LHCN-M2 (cell line): ENCODE data around the gene TMEM220. TPM values are rescaled to one million over a fixed set of nuclear protein-coding genes. Genes with fewer than 3 reads are reported as not detected.
"Not testable (repeated sequence)": the region's sequence is repeated elsewhere in the genome, so short reads cannot be mapped to it uniquely, and the experiment has no call there.

Experiments used
- DNase-seq: peaks from one replicate; pipeline ENCODE4 v3.0.0-alpha.2; 2012; ENCODE audit warnings: low read depth
- total RNA-seq: library from RNA; depleted of rRNA; stranded (reverse); fragments of >200 nt; gene quantifications from 2 replicates; pipeline ENCODE4 v1.2.3, GENCODE V29; 2014

Gene TMEM220
- total RNA-seq, 1 experiment from 2014 or later: 2.4 TPM

DNA sequence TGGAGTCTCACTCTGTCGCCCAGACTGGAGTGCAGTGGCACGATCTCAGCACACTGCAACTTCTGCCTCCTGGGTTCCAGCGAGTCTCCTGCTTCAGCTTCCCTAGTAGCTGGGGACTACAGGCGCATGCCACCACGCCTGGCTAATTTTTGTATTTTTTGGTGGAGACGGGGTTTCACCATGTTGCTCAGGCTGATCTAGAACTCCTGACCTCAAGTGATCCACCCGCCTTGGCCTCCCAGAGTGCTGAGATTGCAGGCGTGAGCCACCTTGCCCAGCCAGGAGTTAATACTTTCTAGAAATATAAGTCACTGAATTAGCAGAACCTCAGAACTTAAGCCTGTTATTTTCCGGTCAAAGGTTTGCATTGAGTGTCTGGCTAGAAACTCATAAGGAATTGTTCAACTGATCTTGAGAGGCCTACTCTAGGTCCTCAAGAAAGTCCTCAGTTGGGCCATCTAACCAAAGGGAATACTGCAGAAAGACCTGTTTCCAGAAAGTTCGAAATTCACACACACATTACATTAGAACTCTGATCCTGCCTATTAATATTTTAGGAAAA lies 1.4 kb downstream of the TMEM220 start:
- no peak for DNase-seq

DNA sequence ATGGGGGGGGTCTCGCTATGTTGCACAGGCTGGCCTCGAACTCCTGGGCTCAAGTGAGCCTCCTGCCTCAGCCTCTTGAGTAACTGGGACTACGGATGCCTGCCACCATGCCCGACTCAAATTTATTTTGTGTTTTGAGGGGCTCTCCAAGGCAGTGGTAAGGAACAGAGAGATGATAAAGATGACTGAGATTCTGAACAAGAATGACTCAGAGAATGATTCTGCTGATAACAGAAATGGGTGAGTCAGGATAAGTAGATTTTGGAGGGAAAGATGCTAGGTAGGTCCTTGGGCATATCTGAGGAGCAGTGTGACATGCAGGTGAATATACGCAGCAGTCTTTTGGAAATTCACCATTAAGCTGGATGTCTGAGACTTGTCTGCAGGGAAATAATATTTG lies 2.6 kb downstream of the TMEM220 start:
- DNase-seq: no peak

DNA sequence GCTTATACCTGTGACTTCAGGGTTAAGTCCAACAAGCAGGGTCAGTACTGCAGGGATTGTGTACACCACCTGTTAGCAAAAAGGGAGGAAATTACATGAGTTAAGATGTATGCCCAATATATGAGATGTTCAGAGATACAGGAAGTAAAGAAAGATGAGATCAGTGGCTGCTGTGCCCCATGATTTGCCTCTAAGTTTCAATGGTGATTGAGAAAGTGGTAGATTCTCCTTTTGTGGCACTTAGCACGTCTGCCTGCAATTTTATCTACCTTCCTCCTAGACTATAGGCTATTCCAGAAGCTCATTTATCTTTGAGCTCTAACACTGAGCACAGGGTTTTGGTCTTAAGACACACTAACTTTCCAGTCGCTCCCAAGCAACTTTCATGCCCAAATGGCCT lies 3.6 kb downstream of the TMEM220 start:
- no peak for DNase-seq

DNA sequence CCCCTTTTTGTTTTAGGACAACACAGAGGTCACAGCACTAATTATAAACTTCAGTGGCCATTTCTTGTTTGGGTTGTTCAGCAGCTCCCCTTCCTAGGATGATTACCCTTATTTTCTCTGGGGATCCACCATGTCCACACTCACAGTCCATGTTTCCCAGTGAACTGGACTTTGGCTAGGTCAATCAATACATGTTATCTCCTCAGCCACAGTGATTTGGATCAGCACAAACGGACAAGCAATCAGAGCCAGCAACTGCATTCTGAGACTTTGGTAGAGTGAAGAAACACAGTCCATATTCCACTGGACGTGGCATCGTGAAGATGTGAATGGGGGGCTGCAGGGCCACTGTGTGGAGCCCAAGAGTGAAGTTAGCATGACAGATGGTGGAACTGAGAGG lies 4.6 kb downstream of the TMEM220 start:
- DNase-seq: no peak

DNA sequence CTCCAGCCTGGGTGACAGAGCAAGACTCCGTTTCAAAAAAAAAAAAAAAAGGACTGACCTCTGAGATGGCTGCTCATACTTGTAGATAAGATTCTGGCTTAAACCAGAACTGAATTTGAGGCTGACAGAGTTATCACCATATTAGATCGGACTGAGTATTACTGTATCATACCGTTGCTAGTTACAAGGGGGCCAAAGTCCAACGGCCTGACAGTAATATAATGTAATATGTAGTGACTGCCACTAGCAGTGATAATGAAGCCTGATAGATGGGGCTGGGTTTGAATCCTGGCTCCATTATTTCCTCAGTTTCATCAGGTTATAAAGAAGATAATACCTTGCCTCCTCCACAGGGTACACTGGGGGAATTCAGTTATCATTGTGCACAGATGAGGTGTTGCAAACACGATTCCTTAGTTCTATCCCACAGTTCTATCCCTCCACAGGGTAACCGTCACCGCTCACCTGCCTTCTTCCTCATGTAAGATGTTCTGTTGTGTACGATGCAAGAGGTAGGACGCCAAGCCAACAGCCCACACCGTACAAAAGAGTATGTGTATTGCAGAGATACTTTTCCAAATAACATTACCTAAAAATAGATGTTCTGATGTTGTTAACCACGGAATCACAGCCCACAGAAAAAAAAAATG lies 5.2 kb downstream of the TMEM220 start:
- DNase-seq: no peak

DNA sequence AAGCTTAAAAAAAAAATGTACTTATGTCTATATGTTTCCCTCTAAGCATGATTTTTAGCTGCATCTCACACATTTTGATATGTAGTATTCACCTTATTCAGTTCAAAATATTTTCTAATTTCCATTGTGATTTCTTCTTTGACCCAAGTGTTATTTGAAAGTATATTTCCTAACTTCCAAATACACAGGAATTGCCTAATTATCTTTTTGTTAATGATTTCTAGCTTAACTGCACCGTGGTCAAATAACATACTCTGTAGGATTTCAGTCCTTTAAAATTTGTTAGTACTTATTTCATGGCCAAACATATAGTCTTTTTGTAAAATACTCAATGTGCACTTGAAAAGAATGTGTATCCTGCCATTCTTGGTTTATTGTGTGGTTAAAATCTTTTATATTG lies 11.3 kb downstream of the TMEM220 start:
- no peak for DNase-seq

DNA sequence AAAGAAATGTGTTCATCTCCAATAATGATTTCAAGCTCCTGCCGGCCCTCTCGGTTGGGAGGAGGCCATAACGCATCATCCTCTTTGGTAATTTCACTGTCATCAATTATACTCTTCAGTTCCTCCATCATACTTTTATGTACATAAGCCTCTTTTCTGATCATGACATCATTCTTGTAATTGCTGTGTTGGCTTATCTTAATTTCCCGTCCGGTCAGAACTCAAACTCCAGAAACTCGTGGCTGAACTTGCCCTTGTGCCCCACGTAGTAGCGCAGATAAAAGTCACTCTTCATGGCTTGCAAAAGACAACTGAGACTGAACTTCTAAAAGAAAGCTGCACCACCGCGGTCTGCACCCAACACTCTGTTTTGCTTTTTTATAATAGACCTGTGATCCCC lies 13.6 kb downstream of the TMEM220 start:
- no peak for DNase-seq

DNA sequence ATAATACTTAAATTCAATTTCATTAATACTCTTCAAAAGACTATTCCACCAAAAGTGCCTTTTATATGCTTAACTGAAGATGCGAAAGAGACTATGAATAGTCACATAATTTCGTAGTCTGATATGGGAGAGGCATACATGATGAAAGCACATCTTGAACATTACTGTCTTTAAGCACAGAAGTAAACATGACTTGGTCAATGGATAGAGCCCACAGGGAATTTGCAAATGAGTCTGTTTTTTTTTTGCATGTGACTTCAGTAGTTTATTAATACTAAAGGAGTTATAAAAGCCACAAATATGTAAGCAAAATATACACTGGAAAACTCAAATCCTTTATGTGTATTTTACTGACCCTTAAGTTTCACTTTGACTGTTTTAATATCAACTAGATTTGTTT lies 16.5 kb downstream of the TMEM220 start:
- DNase-seq: no peak

DNA sequence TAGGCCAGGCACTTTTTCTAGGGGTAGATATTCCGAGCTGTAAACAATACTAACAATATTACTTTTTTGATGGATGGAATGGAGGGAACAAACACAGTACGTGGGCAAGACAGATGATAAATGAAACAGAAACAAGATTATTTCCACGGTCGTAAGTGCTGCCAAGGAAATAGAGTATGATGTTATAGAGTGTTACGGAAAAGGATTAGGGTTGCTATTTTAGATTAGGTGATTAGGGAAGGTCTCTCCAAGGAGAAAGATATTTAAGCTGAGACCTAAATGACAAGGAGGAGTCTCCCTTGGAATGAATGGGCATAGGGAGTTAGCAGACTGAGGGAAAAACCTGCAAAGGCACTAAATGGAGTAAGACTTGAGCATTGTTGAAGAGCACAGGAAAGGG lies 24.1 kb downstream of the TMEM220 start:
- DNase-seq: no peak

DNA sequence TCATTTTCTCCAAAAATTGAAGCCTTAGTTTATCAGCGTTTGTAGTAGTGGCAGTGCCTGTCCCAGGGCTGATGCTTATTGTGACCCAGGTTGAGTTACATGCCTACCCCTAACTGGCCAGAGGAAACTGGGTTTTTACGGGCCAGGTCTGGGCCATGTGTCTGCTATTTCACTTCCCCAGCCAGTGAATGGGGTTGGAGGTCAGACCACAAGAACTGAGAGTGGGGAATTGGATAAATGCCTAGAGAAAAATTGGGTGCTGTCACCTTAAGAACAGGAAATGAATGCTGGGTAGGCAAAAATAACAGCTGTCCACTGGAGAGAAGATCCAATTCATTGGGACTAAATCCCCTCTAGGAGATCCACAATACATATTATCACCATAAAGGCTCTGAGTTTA lies 27.2 kb downstream of the TMEM220 start:
- peak; percentile 78 for DNase-seq

DNA sequence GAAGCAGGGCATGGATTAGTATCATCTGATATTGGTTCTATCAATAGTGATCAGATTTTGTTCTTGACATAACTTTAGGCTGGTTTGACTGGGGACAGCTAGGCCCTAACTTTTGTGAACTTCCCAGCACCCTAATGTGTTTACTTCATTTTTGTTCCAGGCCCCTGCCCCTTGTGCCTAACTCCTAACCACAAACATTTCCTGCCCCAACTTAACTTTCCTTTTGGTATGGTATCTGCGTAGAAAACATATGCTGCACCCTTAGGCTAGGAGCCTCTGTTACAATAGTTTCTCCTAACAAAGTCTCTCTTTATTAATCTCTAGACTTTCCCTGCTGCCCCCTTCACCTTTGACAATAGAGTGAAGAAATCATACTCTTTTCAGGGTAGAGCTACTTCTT lies 30.0 kb downstream of the TMEM220 start:
- DNase-seq: no peak

DNA sequence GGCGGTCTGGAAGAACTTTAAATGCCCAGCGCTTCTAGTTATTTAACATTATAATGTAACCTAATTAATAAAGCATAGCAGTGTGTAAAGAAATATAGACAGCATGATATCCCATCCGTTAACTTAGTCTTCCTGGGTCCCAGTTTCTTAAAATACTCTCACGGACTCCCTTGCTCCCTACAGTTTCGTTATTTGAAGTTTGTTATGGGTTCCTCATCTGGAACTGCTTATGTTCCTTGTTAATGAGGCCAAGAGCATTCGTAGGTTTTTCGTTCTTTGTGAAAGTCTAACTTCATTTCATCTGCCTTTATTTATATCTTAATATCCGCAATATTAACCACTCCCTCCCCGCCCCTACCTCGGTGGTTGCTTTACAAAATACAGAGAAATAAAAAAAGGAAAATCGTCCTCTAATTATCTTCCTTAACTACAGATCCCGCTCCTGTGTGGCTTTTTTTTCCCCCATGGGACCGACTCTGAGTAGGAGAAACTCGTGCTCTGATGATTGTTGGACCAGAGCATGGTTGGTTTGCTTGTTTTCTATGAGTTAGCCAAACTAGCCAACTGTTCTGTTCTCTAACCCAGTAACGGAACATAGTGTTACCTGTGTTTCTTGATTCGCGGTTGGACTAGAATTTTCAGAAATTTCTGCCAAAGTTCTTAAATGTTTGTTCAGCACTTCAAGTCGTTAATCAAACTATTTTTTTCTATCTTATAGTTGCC lies 31.6 kb downstream of the TMEM220 start:
- peak; percentile 52 for DNase-seq

DNA sequence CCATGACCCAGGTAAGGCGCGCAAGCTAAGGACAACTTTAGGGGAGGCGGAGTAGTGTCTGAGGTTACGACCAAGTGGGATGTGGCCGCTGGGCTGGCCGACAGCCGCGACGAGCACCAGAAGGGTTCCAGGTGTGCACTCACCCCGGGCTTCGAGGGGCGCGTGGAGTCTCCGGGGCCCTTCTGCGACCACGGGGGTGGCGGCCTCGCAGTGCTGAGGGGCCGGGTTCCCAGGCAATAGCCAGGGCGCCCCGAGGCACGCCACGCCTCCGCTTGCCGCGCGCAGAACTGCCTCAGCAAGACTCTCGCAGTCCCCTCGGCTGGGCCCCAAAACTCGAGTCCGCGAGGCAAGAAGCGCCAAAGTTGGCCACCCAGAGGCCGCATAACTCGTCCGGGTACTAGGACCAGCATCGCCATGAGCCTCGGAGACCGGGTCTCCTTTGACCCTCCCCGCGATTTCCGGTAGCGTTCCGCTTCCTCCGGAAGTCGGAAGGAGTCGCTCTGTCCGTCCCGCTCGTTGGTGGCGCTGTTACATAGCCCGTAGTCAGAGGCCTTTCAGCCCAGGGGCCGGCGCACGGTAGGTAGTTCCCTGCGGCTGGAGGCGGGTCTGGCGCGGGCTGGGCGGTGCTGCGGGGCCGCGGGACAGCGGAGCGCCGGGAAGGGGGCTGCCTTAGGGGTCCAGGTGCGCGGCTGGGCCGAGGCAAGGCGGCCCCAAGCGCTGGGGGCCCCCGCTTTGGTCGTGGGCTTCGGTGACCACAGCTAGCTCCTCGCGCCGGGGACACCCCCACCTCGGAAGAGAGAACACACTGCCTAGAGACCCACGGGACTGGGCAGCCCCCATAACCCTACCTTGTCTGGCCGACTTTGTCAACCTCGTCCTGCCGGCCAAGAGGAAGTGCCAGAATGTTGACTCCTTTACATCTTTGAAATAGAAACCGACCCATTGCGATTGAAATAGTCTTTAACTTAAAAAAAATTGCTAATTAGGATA lies 32.4 kb downstream of the TMEM220 start, which contains the start of the genes ADPRM and SCO1:
Gene ADPRM (plus strand): TSS at position 503 of the 990 bp plus-strand sequence. CDS start 7,333 bp downstream, outside the sequence.
Gene SCO1 (minus strand): TSS at position 442 of the 990 bp plus-strand sequence. CDS start 26 bp downstream, at position 416.
- peak; percentile 92 for DNase-seq

DNA sequence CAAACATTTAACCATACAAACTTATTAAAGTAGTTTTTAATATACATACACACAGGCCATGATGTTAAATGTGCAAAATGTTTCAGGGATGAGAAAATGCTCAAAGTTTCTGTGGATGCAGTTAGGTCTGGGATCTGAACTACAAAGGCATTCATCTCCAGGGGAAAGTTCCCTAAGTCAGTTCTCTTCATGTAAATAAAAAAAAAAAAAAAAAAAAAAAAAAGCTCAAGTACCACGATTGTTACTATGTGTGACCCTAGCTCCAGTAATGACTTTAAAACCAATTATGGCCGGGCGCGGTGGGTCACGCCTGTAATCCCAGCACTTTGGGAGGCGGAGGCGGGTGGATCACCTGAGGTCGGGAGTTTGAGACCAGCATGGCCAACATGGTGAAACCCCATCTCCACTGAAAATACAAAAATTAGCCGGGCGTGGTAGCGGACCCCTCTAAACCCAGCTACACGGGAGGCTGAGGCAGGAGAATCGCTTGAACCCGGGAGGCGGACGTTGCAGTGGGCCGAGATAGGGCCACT lies 33.9 kb downstream of the TMEM220 start:
- not testable (repeated sequence) for DNase-seq

DNA sequence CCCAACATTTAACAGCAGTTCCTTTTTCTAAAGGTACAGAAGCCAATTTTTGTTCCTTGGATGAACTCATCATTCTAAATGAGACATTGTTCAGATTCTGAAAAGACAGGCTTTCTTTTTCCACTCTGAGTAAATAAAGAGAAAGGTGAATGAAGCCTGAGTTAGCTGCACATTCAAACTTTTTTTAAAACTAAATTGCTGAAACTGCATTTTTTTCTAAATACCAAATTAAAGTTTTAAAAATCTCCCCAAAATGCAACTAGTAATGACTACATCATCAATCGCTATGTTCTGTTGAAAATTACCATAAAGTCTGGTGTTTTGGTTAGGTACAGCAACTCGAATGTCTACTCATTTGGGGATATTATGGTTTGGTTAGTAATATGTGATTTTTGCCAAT lies 42.3 kb downstream of the TMEM220 start:
- DNase-seq: no peak

DNA sequence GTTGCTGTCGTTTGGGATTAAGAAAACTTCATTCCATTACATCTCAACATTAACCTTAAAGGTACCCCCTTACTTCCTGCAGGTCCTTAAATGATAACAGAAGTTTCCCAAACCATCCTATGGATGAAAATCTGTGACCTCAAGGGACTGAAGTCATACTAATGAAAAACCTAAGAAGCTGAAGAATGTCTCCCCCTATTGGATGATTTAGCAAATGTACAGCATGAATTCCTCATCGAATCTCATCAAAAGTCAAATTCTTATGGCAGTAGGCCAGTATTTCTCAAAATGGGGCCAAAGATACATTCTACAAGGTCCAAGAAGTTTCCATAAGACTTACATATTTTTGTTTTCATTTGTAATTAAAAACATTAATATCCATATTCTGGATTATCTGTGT lies 46.0 kb downstream of the TMEM220 start:
- peak; percentile 56 for DNase-seq

DNA sequence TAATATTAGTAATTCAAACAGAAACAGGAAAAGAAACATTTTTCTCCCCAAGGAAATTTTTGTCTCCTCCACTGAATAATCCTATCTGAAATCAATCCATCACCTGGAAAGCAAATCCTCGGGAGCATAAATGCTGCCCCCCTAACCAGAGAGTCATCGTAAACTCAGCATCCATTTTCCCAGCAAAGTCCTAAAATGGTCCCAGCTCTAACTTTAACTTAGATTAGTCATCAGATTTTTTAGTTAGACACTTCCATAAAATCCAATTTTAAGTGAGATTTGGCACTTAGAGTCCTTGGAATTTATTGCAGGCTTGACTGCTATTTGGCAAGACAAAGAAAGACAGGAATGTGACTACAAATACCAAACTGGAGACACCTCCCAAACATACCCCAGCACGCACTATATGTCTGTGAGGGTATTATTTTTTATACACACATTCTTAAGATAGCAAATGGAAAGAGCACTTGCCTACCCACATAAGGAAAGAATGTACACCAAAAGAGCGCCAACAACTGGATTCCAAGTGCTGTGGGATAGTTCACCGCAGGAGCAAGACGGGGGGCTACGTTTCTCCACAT lies 47.9 kb downstream of the TMEM220 start:
- DNase-seq: no peak

DNA sequence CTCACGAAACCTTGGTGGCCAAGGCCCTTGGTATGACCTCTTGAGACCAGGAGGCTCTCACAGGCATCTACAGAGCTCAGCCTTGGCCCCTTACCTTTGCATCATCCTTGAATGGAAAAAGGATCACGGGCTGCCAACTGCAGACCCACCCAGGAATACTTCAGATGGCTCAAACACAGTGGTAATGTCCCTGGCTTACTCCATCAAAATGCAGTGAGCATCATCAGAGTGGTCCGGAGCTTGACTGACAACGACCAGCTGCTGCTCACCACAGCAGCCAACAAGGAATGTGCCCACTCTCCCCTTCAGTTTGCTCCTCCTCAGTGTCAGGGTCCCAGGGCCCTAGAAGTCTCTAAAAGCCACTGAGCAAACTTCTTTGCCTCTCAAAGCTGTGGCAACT lies 55.1 kb downstream of the TMEM220 start:
- no peak for DNase-seq

DNA sequence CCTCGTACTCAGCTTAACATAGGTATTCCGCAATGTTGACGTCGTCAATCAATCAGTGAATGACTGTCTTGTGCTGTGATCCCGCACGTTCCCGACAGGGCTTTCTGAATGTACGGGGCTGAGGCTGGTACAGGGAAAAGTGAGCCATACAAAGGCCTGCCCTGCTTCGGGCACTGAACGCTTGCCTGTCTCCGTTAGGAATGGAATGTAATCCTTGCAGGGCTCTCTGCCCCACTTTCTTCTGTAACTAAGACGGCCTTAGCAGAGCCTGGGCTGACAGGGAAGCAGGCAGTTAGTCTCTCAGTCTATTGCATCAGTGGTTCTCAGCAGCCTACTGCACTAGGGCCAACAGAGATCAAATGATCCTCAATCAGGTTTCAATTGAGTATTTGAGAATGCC lies 56.5 kb downstream of the TMEM220 start:
- no peak for DNase-seq

DNA sequence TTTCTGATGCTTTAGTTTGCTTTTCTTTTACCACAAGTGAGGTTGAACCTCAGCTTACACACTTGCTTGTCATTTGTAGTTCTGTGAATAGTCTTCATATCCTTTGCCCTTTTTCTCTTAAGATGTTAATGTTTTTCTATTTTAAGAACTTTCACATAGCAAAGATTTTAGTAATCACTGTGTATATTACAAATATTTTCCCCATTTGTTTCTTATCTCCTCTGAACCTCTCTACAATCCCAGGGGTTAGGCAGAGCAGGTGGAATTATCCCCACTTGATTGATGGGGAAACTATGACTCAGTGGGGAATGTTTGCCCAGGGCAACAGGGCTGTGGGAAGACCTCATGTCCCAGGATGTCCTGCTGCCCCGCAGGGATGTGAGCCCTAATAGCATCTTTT lies 61.0 kb downstream of the TMEM220 start:
- DNase-seq: peak; percentile 32

DNA sequence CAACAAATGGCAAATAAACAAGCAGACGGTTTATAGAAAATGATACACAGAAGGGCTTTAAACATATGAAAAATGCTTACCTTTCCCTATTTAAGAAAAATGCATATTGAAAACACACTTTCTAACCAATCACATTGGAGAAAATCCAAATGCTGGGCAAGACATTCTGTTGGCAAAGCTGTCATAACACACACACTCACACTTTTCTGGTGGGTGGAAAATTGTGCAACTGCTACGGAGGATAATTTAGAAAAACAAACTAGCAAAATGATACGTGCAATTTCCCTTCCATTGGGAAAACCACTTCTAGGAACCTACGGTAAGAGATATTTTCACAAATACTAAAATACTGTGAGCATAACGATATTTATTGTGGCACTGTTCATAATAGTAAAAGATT lies 62.9 kb downstream of the TMEM220 start:
- DNase-seq: no peak
